ENCODE measurements around the gene XRCC4.
"Not testable (repeated sequence)": the region's sequence is repeated elsewhere in the genome, so short reads cannot be mapped to it uniquely, and the experiment has no call there.

XRCC4 gene

DNA sequence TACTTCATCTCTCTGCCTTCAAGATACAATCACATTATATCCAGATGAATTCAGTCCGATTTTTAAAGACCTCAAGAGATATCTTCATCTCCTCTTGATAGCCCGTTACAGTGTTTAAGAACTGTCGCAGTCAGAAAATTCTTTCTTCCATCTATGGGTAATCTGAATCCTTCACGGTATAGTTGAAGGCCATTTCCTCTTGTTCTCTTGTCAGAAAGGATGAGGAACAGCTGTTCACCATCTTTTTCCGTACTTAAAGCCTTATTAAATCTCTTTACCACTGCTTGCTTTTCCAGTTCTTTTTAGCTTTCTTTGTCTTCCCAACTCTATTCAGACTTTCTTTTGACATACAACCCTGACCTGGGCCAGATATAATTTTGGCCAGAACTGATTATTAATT lies 121.8 kb downstream of the XRCC4 start:
- no peak for DNase-seq

DNA sequence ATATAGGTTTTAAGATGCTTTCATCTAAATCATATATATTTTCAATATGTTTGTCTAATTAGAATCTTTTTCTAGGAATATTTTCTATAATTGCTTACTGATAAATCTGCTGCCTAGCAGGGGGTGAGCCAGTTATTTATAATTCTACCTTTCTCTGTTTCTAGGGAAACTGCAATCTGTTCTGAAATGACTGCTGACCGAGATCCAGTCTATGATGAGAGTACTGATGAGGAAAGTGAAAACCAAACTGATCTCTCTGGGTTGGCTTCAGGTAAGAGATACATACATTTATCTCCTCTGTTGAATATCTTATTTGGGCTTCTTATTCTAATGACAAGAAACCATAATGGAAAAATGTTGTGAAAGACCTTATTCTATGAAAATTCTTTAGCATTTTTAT lies 127.3 kb downstream of the XRCC4 start:
- DNase-seq: no peak

DNA sequence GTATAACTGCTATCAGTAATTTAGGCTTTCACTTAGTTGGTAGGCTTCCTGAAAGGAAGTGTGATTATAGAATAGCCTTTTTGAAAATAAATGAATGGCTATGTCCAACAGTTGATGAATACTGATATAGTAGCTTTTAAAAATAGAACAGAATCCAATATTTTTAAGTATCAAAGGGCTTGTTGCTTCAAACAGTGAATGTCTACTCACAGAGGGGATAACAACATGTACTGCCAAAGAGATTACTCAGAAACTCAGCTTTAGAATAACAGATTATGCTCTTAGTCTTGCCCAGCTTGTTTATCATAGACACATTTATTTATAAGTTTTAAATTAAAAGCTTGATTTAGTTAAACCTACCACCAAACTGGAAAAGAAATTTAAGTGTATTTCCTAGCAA lies 132.6 kb downstream of the XRCC4 start:
- DNase-seq: no peak

DNA sequence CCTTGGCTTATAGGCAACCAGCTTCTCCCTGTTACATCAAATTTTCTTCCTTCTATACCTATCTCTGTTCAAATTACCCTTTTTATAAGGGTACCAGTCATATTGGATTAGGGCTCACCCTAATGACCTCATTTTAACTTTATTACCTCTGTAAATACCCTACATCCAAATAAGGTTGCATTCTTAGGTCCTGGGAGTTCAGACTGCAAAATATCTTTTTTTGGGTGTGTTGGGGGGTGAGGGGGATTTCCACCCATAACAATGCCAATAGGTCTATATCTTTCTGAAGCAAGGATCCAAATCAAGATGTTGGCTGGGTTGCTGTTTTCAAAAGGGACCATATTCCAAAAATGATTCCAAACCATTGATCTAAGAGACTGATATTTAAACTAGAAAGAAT lies 141.7 kb downstream of the XRCC4 start:
- no peak for DNase-seq

DNA sequence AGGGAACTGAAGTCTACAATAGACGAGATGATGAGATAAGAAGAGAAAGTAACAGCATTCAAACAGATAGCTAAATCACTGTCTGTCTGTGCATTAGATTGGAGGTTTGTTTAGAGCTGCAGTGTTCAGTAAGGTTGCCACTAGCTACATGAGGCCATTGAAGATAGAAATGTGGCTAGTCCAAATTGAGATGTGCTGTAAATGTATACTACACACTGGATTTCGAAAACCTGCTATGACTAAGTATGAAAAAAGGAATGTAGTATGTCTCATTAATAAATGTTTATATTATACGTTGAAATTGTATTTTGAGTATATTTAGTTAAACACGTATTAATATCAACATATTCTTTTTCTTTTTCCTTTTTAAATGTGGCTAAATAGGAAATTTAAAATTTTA lies 142.1 kb downstream of the XRCC4 start:
- DNase-seq: no peak

DNA sequence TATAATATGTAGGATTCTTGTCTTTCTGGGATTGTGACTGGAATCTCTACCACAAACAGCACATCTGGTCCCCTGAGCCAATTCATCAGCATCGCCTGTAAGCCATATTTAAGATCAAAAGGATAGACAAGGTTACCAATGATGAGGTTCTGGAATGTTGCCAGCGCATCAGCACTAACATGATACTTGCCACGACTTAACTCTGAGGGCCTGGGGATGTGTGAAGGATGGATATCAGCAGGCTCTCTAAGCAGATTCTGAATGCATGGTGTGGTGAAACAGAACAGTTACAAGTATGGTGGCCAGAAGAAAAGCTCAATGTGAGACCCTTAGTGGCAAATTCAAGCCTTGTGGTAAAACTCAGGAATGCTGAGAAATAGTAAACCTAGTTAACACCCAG lies 143.0 kb downstream of the XRCC4 start:
- DNase-seq: no peak

DNA sequence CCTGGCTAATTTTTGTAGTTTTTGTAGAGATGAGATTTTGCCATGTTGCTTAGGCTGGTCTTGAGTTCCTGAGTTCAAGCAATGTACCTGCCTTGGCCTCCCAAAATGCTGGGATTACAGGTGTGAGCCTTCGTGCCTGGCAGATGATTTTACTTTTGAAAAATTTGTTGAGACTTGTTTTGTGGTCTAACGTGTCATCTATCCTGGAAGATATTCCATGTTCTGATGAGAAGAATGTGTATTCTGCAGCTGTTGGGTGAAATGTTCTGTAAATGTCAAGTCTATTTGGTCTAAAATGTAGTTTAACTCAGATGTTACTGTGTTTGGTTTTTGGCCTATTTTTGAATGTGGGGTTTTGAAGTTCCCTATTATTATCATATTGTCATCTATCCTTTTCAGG lies 145.6 kb downstream of the XRCC4 start:
- no peak for DNase-seq

DNA sequence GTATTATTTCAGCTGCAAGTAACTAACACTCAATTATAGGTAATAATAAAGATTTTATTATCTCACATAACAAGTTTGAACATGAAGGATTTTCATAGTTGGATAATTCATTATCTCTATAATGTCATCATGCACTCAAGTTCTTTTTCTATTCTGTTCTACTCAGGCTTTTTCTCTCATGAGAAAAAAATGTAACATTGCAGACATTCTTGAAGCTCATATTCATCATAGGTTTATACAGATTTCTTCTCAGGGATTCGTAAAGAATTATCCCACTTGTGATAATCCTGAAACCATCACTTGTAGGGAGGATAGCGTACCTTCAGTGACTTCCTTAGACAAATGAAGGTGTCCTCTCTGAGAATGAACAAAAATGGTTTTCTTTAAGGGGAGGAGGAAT lies 150.3 kb downstream of the XRCC4 start:
- no peak for DNase-seq

DNA sequence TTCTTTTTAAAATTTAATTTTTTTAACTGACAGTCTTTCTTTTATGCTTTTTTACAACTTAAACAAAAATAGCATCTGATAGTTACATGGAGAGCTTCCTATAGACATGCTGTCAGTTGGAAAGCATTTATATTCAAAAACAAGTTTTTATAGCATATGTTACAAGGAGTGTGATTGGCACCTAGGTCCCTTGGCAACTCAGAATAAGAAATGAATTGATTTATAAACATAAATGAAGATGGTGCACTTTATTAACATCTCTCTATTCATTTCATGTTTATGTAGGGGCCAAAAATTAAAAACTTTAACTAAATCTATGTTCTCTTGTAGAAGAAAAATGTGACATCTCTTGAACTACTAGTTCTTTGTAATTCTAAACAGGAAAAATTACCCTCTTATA lies 153.2 kb downstream of the XRCC4 start:
- DNase-seq: no peak

DNA sequence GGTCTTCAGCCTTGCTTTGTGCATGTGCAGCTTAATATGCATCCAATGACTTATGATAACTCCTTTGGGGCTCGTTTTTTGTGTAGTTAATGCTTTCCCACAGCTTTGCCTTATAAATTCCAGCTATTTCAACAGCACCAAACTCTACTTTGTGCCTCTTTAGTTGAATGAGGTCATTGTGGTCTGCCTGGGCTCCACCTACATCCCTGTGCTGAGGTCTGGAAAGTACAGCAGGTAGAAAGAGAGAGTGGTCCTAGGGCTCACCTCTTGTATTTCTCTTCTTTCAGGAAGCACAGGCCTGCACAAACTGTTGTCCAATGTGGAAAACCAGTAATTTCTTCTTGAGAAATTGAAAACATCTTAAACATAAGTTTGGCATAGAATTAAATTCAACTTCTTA lies 167.2 kb downstream of the XRCC4 start:
- DNase-seq: no peak

DNA sequence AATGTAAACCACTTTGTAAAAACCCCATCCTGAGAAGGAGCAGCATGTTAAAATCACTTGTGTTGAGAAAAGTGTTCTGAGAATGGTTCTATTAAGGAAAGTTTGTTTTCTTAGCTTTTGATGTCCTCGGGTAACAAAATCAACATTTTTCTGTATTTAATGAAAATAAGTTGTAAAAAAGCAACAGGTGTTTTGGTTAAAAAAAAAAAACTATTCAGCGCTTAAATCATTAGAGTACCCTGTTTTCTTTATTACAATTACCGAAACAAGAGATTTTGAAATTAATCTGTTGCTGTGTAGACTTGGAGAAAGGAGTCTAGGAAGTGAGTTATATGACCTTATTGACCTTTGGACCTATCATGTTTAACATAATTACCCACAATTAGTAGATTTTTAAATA lies 167.7 kb downstream of the XRCC4 start:
- no peak for DNase-seq

DNA sequence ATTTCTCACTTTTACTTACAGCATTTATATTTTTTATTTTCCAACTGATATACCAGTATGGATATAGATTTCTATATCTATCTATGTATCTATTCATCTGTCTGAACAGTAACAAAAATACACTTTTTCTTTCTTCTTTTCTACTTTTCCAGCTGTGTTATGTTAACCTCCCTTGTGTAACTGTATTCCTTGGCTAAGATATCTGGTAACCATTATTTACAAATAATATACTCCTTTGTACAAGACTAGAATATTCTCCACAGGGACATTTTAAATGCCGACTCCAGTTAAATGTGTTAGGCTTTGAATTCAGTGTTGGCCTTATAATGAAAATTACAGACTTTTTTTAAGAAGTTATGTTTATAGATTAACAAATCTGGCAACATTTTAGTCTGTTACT lies 168.7 kb downstream of the XRCC4 start:
- DNase-seq: no peak

DNA sequence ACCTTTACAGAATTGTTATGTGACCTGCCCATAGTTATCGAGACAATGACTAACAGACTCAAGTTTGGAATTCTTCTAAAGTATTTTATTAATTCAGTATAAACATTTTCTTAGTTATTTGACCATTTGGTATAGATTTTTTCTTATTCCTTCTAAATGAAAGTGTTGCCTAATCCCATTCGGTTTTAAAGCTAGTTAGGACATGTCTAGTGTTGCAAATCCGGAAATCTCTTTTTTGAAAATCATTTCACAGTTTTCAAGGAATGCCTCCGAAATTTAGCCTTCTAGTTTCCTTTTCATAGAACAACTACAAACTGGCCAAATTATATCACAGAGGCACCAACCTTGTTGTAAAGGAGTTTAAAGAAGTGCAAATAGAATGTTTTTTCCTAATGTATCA lies 171.8 kb downstream of the XRCC4 start:
- no peak for DNase-seq

DNA sequence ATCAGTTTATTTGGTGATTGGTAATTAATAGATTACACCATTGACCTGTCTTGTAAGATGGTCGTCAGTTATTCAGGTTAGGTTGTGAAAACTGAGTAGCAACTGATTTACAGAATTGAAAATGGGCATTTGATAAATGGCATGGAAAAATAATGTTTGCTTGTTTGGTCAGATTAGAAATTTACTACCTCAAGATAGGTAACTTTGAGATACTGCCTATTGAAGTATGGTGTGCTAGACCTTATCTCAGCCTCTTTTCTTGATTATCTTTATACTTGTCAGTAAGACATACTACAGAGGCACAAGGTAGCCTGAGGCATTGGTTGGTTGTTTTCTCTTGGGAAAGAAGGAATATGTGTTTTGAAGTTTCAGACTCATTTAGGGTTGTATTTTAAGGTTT lies 174.5 kb downstream of the XRCC4 start:
- no peak for DNase-seq

DNA sequence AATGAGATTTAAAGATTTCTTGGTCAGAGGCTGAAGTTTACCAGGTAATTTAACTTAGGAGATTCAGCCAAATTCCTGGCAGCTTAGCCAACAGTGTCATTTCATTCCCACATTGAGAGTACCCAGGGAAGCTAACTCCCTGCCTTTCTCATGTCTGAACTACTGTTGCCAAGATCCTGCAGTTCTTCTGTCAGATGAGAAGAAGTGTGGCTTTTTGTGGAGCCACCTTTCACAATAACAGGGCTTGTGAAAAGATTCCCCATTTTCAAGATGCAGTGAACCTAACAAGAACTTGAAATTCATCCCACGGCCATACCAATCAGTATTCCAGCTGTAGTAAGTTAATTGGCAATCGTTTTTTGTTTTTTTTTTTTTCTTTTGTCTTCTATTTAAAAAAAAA lies 176.4 kb downstream of the XRCC4 start:
- DNase-seq: no peak

DNA sequence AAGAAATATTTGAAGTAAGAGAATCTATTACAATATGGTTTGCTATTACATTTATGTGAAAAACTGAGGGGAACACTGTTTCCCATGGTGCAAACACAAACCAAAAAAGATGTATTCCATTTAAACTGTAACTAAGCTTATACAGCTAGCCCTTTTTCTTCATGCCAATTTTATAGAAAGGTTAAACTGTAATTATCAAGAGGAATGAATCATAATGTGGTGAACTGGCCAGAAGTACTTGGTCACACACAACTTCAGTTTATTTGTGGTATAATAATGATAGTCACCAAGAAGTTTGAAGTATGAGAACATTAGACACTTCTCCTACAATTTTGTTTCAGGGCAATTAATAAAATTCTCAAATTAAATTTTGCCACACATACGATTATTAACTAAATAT lies 177.9 kb downstream of the XRCC4 start:
- no peak for DNase-seq

DNA sequence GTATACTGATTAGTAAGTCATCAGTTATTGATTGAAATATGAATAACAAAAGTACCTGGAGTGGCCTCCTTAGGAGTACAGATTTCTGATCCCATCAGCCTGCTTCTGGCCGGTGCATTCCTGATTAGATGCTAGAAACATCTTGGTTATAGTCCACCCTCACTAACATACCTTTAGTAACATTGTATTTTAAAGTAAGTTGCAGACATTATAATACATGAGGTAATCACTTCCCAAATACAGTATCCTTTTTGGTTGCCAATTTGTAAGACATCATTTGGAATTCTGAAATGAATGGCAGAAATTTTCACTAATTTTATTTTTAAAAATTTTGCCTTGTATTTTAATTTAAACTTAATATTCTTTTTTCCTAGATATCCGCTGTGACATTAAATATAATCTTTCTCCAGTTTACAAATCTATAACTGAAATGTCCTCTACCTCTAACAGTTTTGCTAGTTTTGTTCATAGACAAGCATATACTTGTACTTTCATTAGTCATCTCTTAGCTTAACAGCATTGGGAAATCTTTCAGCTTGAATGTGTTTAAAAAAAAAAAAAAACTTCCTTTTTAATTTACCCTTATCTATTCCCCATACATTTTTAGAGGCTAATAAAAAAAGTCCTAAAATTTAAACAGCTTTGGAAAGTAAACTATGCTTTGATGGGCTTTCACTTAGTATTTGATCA lies 178.9 kb downstream of the XRCC4 start:
- no peak for DNase-seq

DNA sequence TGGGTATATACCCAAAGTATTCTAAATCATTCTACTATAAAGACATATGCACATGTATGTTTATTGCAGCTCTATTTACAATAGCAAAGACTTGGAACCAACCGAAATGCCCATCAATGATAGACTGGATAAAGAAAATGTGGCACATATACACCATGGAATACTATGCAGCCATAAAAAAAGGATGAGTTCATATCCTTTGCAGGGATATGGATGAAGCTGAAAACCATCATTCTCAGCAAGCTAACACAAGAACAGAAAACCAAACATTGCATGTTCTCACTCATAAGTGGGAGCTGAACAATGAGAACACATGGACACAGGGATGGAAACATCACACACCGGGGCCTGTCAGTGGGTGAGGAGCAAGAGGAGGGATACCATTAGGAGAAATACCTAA lies 180.3 kb downstream of the XRCC4 start:
- not testable (repeated sequence) for DNase-seq

DNA sequence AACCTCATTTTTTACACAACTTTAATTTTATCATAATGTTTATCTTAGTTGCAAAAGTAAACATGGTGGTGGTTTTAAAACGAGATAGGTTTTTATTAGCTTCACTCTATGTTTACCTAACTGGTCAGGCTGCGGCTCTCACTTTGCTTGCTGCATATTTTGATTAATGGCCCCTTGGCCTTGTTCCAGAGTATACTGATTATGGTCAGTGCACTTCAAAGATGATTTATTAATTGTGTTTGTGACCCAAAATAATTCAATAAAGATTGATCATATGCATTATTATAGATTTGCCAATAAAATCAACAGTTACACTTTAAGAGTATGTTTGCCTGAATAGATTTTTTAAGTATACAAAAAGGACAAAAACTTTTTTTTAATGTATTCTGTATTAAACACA lies 188.0 kb downstream of the XRCC4 start:
- no peak for DNase-seq

DNA sequence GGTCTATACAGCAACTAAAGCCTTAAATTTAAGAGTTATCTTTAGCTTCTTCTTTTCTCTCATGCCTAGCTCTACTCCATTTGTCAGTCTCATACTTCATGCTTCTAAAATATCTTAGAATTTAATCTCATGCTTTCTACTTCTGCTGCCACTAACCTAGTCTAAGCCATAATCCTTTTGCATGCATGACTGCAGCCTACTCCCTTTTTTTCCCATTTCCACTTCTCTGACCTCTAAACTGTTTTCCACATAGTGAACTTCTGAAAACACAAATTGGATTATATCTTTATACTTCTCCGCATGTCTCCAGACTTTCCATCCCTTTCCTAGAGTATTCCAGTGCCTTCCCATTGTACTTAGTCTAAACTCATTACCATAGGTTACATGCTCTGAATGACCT lies 193.0 kb downstream of the XRCC4 start:
- no peak for DNase-seq

DNA sequence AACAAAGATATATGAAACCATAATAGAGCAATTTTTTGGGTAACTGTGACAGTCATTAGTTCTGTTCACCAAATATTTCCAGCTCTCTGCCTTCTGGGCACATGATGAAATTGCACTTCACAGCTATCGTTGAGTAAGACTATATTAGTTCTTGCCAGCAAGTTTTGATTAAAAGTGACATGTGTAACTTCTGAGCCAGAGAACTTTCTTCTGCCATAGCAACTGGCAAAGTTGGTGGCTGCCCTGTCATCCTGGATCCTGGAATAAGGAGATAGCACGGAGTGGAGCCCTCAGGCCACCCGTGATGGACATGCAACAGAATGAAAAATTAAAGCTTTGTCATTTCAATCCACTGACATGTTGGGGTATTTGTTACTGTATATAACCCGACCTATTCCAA lies 199.8 kb downstream of the XRCC4 start:
- DNase-seq: no peak

DNA sequence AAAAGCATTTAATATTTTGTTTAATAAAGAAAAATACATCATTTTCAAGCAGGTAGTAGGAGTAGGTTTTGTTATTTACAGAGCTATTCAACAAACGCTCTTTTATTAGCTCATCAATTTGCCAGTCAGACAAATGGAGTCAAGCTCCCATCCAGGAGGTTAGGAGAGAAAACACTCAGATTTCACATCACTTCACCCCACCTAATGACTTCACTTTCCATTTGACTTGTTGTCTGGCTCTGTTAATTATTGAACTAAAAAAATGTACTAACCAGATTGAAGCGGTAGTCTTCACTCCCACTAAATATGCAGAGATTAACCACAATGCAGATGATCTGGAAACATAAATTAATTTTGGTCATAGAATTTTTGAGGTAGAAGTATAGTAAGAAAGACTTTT lies 200.6 kb downstream of the XRCC4 start:
- no peak for DNase-seq

DNA sequence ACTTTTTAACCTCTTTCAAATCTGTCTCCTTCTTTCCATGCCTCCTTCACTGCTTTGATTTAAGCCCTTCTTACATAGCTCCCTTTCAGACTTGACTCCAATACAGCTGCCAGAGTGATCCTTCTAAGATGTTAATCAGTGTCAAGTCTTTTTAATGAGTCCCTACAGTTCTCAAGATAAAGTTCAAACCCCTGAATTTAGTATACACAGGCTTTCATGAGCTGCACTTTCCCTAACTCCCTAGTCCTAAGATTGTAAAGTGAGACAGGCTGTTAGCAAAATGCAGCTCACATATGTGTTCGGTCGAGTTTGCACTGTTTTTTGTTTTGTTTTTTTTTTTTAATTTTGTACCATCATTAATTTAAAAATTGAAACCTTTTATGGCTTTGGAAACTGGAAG lies 203.8 kb downstream of the XRCC4 start:
- no peak for DNase-seq

DNA sequence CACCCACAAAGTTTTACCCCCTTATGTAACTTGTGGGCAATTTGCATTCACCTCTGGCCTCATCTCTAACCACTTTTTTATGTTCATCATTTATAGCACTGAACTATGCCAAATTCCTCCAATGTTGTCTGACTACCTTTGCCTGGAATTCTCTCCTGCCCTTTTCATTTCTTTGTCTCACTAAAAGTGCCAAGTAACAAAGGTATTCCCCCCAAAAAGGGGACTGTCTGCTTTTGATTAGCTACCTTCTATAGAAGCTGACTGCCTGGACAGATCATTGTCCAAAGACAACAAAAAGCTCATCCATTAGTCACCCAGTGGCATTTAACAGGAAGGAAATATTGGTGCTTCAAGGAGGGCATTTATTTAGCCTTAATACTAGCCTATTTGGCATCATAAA lies 204.3 kb downstream of the XRCC4 start:
- no peak for DNase-seq

DNA sequence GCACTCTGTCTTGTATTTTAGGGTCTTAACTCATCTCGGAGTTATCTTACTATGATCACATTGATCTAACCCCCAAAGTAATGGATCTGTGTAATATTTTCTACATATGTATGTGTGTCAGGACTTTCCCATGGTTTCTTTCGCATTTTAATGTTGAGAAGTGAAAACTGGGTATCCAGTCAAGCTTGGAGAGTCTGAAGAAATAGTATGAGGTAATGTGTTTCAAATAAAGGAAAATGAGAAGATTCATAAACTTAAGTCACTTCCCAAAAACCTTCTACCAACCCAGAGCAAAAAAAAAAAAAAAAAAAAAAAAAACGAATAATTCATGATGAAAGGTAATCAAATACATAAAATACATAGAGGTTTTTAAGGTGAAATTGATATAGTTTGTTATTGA lies 206.4 kb downstream of the XRCC4 start:
- DNase-seq: no peak
